Upper lobe of right lung (tissue), 1 donor: ENCODE measurements around the gene SEC63. TPM values are rescaled to one million over a fixed set of nuclear protein-coding genes. Genes with fewer than 3 reads are reported as not detected.

ENCODE experiments used
- ATAC-seq: fragments of 200-7000 bp; cut with Tn5 transposase; one replicate; pipeline ENCODE4 v1.9.1; 2020; ENCODE audit warnings: mild to moderate bottlenecking, moderate library complexity
- DNase-seq: peaks from one replicate; pipeline ENCODE4 v3.0.0-alpha.2; 2020
- H3K27ac ChIP-seq: fragments of 200-600 bp; one replicate; pipeline ENCODE4 v1.8.0; 2022
- H3K27me3 ChIP-seq: fragments of 200-600 bp; one replicate; pipeline ENCODE4 v1.8.0; 2022; ENCODE audit warnings: mild to moderate bottlenecking
- H3K36me3 ChIP-seq: fragments of 200-600 bp; one replicate; pipeline ENCODE4 v1.8.0; 2022
- H3K4me1 ChIP-seq: fragments of 200-600 bp; one replicate; pipeline ENCODE4 v1.8.0; 2022
- H3K4me3 ChIP-seq: fragments of 200-600 bp; one replicate; pipeline ENCODE4 v1.8.0; 2022; ENCODE audit warnings: mild to moderate bottlenecking
- H3K9me3 ChIP-seq: fragments of 200-600 bp; one replicate; pipeline ENCODE4 v1.8.0; 2022
- intact Hi-C: fragments of 100-400 bp; cut with DNase I; formaldehyde crosslinking; loops from one replicate; pipeline ENCODE4 v1.11.0; 2022
- total RNA-seq: library from RNA; stranded (reverse); fragmentation: NEBNext Ultra II Directional; extraction: Animal tissue kit (Norgen Biotek cat#: 25700); gene quantifications from one replicate; pipeline ENCODE4 v1.2.1, GENCODE V29; 2021
- TF ChIP-seq, protein P1 (sequence below): fragments of 200-600 bp; IDR thresholded peaks from one replicate; pipeline ENCODE4 v1.8.0; 2022; ENCODE audit warnings: antibody characterized with exemption
- donor health status: DM: no; HTN: yes; CAD: no; lungs with severe emphysema.

The SEC63 gene
- total RNA-seq, 1 donor from 2014 or later: 118 TPM

GRCh38 chr6:107843400-107843799 is 114.6 kb downstream of the SEC63 start:
- intact Hi-C loops: loop anchor here (10.0 kb wide), 1 partner anchor 169 kb away; no protein-coding TSS in a partner anchor

GRCh38 chr6:107841275-107841670 is 116.7 kb downstream of the SEC63 start:
- intact Hi-C loops: loop anchor here (10.0 kb wide), 1 partner anchor 166 kb away; no protein-coding TSS in a partner anchor
- no peaks in the 10 kb centered on the region for H3K27me3 ChIP-seq
- ATAC-seq: peak; percentile 71

More at GRCh38 chr6:107843400-107843799, 114.6 kb downstream of the SEC63 start:
- Histone ChIP-seq H3K27me3 (peaks cover 5% of the 10 kb centered on the region), H3K4me3 (no peak overlapping the region), H3K4me1 (peaks cover 6% of the 10 kb centered on the region), H3K27ac (no peak overlapping the region), H3K36me3 (no peaks in the 10 kb centered on the region), H3K9me3 (no peaks in the 10 kb centered on the region)
- no peak for DNase-seq
- TF ChIP-seq, protein P1, sequence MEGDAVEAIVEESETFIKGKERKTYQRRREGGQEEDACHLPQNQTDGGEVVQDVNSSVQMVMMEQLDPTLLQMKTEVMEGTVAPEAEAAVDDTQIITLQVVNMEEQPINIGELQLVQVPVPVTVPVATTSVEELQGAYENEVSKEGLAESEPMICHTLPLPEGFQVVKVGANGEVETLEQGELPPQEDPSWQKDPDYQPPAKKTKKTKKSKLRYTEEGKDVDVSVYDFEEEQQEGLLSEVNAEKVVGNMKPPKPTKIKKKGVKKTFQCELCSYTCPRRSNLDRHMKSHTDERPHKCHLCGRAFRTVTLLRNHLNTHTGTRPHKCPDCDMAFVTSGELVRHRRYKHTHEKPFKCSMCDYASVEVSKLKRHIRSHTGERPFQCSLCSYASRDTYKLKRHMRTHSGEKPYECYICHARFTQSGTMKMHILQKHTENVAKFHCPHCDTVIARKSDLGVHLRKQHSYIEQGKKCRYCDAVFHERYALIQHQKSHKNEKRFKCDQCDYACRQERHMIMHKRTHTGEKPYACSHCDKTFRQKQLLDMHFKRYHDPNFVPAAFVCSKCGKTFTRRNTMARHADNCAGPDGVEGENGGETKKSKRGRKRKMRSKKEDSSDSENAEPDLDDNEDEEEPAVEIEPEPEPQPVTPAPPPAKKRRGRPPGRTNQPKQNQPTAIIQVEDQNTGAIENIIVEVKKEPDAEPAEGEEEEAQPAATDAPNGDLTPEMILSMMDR: no peak
- no peak for ATAC-seq

DNA sequence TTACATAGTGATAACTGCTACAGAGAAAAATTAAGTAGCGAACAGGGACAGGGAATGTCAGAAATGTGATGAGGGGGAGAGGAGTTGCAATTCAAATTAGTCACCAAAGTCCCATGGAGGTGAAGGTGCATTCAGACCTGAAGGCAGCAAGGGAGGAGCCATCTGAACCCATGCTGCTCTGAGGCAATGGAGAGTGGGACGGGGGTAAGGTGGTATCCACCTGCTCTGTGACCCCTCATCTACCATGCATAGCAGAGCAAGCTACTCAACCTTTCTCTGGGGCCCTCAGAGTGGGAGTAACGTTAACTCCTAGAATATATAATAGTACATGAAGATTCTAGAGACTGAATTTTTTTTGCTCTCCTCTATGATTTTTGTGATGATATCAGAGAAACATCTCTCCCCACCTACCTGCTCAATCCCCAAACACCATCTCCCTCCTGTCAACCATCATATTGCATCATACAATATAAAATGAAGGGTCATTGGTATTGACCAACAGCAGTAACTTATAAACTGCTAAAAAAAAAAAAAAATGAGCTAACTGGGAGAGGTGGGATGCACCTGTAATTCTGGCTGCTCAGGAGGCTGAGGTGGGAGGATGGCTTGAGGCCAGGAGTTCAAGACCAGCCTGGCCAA is 117.3 kb downstream of the SEC63 start:
- H3K9me3 ChIP-seq: no peaks in the 10 kb centered on the region
- no peak for ATAC-seq
- H3K4me1 ChIP-seq: no peaks in the 10 kb centered on the region
- no peaks in the 10 kb centered on the region for H3K27me3 ChIP-seq
- no peak for DNase-seq
- intact Hi-C loops: loop anchor here (10.0 kb wide), 1 partner anchor 166 kb away; no protein-coding TSS in a partner anchor
- no peak overlapping the region for H3K4me3 ChIP-seq
- TF ChIP-seq, protein P1: no peak
- H3K36me3 ChIP-seq: no peaks in the 10 kb centered on the region
- H3K27ac ChIP-seq: no peak overlapping the region

More at GRCh38 chr6:107841275-107841670, 116.7 kb downstream of the SEC63 start:
- no peak for DNase-seq
- H3K36me3 ChIP-seq: no peaks in the 10 kb centered on the region
- H3K4me1 ChIP-seq: no peaks in the 10 kb centered on the region
- H3K9me3 ChIP-seq: no peaks in the 10 kb centered on the region
- no peak overlapping the region for H3K27ac ChIP-seq
- no peak overlapping the region for H3K4me3 ChIP-seq
- TF ChIP-seq, protein P1: no peak

DNA sequence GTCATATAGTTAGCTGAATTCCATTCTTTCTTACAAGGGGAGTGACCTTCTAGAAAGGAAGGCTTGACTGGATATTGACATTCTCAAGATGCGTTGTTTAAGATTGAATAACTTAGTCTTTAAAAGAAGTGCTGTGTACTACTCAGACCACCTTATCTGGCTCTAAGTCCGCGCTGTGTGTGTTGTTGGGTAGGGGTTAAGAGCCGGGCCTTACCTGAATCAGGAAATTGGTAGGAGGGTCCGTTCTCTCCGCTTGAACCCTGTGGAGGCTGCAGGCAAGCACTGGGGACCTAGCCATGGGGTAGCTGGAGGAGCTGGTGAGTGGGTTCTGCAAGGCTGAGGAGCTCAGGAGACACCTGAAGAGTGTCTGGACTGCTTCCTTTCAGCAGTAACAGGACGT is 124.9 kb downstream of the SEC63 start:
- no peaks in the 10 kb centered on the region for H3K27me3 ChIP-seq
- no peaks in the 10 kb centered on the region for H3K36me3 ChIP-seq
- ATAC-seq: no peak
- H3K4me3 ChIP-seq: no peak overlapping the region
- no peak overlapping the region for H3K27ac ChIP-seq
- no peaks in the 10 kb centered on the region for H3K9me3 ChIP-seq
- no peaks in the 10 kb centered on the region for H3K4me1 ChIP-seq
- intact Hi-C loops: no loop called here
- DNase-seq: no peak
- TF ChIP-seq, protein P1: no peak

DNA sequence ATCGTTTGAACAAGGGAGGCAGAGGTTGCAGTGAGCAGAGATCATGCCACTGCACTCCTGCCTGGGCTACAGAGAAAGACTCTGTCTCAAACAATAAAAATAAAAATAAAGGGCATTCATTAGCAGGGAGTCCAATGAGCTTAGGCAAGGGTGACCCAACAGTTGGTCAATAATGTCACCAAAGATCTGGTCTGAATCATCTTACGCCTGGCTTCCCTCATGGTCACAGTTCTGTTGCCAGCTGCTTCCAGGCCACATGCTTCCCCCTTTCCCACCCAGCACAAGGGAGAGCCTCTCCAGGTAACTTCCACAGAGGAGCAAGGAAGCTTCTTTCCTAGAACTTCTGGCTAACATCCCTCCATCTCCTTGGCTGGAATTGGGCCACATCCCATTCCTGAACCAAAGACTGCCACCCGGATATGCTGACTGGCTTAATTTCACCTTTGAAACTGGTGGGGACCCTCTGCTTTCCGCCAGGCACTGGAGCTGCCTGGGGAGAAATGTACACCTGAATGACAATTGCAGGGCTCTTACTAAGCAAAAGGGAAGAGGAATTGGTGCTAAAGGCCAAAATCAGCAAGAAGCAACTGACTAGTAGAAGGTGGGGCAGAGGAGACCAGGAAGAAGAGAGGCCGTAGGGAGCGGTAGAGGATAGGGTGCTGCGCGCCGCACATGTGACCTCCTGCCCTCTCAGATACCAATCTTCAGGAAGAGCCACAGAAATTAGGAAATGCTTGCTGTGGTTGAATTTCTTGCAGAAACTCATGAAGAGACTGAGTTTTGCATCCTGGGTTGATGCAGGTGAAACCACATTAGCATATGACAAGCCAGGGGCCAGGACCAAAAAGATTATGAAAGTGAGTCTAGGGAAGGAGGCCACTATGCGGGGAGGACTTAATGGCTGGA is 125.6 kb downstream of the SEC63 start:
- Histone ChIP-seq H3K27me3 (no peaks in the 10 kb centered on the region), H3K27ac (no peak overlapping the region), H3K4me1 (no peaks in the 10 kb centered on the region), H3K9me3 (no peaks in the 10 kb centered on the region), H3K36me3 (no peaks in the 10 kb centered on the region), H3K4me3 (no peak overlapping the region)
- ATAC-seq (peak; percentile 72), DNase-seq (no peak)
- intact Hi-C loops: no loop called here
- TF ChIP-seq, protein P1: no peak
